Activated CD8-positive, alpha-beta memory T cell treated with anti-CD3 and anti-CD28 coated beads for 48 hours (primary cell): ENCODE measurements around the gene LSM7.

Experiments used
- DNase-seq, 3 experiments: peaks; one replicate each; pipeline ENCODE4 v3.0.0-alpha.2; 2020; ENCODE audit warnings: low read depth in 2 of 3, low spot score in 2 of 3

LSM7 gene

DNA sequence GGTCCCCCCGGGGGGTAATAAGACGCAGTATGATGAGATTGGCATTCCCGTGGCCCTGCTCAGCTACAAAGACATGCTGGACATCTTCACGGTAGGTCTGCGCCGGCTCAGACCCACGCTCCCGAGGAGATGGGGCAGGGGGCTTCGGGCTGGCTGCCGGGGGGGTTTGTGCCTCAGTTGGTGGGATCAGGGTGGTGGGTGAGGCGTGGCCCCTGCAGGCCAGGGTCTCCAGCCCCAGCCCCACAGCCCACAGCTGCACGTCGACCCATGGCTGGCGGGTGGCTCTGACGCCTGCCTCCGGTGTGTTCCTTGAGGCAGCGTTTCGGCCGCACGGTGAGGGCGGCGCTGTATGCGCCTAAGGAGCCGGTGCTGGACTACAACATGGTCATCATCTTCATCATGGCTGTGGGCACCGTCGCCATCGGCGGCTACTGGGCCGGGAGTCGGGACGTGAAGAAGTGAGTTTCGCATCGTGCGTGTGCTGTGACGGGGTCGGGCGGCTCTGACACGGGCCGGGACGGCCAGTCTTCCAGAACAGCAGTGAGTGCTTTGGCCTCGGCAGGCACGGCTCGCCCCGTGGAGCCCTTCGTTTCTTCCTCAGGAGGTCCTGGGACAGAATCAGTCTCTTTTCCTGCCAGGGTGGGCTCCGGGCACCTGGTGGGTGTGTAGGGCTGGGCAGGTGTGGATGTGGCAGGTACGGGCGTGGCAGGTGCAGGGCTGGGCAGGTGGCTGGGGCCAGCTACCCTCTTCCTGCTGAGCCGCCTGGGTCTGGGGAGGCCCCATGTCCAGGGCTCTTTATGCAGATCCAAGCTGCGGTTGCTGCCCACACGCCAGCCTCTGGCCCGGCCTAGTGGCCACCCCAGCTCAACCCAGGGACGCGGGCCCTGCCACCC is 10.6 kb upstream of the LSM7 start:
- no peak for DNase-seq

- no peak for DNase-seq
Observed at GRCh38 chr19:2338055-2338615, 9.7 kb upstream of the LSM7 start.

- no peak for DNase-seq
Observed at GRCh38 chr19:2337329-2337707, 8.9 kb upstream of the LSM7 start.

DNA sequence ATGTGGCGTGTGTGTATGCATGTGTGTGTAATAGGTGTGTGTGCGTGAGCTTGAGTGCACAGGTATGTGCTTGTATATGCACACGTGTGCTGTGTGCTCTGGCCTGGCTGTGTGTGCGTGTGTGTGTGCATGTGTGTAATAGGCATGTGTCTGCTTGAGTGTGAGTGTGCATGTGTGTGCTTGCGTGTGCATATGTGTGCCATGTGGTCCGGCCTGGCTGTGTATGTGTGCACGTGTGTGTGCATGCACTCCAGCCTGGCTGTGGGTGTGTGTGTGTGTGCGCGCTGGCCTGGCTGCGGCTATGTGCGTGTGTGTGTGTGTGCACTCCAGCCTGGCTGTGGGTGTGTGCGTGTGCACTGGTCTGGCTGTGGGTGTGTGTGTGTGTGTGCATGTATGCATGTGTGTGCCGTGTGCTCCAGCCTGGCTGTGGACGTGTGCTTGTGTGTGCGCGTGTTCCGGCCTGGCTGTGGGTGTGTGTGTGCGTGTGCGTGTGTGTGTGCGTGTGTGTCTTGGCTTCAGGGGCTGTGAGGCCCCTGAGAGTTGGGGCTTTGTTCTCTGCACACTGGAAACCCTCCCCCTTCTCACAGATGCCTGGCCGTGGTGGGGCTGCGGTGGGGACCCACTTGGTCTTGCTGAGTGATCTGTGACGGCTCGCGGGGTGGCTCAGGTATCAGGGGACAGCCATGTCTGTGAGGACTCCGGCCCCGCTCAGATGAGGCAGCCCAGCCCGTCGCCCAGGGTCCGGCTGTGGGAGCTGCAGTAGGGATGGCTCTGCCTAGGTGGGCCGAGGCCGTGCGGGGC is 8.3 kb upstream of the LSM7 start:
- DNase-seq, result no peak

- DNase-seq, result no peak
Observed at GRCh38 chr19:2335848-2336247, 7.5 kb upstream of the LSM7 start.

GRCh38 chr19:2334986-2335846 is 6.8 kb upstream of the LSM7 start:
- DNase-seq, result no peak

- no peak for DNase-seq
Observed at GRCh38 chr19:2334426-2334825, 6.0 kb upstream of the LSM7 start.

DNA sequence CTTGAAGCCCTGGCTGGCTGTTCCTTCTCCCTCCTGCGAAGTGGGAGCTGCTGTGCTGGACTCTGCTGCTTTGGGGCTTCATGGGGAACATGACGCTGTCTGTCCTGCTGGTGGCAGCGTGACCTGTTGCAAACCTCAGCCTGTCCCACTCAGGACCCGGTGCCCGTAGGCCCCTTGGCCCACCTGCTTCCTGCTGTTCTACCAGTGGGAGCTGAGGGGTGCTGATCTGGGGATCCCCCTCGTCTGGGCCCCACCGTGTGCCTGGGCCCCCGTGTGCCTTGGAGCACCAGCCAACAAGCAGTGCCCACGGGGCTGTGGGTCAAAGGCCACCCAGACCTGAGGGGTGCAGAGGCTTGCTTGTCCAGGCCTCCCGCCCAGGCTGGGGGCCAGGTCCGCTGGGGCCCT is 5.4 kb upstream of the LSM7 start:
- DNase-seq, result no peak

DNA sequence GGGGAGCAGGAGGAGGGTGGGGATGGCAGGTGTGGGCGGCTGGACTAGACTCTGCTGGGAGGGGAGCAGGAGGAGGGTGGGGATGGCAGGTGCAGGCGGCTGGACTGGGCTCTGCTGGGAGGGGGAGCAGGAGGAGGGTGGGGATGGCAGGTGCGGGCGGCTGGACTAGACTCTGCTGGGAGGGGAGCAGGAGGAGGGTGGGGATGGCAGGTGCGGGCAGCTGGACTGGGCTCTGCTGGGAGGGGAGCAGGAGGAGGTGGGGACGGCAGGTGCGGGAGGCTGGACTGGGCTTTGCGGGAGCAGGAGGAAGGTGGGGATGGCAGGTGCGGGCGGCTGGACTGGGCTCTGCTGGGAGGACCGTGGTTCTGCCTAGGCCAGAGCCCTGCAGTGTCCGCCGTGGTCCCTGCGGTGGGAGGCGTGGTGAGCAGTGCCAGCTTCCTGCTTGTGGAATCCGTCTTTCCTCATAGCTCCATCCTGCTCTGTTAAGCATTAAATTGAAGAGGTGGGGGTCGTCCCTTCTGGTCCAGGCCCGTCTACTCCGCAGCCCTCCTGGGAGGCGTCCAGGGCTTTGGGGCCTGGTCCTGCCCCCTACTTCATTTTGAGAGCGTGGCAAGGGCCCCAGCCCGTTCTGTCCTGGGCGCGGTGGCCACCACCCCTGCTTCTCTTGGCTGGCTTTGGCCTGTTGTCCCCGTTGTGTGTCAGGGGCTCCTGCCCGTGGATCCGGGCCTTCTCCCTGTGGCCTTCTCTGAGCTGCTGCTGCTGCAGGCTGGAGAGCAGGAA is 4.8 kb upstream of the LSM7 start:
- no peak for DNase-seq

DNA sequence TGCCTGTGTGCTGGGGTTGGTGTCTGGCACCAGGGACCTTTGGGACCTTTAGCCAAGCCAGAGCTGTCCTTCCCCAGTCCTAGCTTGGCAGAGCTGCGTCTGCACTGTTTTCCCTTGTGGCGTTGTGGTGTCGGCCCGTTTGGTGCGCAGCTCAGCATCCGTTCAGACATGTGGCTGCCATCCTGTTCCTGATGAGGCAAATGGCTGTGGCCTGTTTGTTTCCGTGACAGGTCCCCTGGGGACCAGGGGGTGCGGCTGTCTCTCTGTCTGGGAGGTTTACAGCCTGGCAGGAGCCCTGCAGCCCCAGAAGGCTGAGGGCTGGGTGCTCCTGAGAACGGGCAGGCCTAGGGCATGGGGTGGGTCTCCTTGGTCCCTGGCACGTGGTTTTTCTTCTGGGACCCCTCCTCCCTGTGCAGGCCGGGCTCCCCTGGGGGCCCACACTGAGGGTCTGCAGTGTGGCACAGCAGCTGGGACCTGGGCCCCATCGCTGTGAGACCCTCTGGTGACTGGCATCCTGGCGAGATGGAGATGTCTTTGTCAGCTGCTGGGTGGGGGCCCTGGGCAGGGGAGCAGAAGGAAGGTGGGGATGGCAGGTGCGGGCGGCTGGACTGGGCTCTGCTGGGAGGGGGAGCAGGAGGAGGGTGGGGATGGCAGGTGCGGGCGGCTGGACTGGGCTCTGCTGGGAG is 4.1 kb upstream of the LSM7 start:
- DNase-seq, result no peak

GRCh38 chr19:2331601-2332246 is 3.3 kb upstream of the LSM7 start:
- DNase-seq, result no peak

DNA sequence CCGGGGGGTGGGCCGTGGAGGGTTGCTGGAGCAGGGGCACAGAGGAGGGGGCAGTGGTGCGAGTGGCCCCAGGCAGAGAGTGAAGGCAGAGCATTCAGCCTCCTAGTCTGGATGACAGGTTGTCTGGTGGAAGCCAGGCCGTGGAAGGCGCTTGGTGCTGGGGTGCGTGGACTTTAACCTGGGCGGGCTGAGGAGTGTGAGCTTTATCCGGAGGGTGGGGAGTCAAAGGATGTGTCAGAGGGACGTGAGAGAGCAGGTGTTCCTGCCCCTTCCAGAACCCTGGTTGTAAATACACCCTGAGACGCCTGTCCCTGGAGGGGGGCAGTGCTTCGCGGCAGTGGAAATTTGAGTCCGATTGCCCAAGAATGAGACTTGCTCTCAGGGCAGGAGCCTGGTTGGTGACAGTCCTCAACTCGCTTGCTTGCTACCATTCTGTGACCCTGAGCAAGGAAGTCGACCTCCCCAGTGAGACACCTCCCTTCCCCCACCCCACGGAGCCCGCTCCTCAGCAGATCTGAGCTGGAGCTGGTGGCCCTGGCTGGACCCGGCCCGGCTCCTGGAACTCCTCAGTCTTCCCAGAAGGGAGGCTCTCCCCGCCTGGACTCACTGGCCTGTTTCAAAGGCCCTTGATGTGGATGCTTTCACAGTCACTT is 2.4 kb upstream of the LSM7 start:
- DNase-seq, result no peak

DNA sequence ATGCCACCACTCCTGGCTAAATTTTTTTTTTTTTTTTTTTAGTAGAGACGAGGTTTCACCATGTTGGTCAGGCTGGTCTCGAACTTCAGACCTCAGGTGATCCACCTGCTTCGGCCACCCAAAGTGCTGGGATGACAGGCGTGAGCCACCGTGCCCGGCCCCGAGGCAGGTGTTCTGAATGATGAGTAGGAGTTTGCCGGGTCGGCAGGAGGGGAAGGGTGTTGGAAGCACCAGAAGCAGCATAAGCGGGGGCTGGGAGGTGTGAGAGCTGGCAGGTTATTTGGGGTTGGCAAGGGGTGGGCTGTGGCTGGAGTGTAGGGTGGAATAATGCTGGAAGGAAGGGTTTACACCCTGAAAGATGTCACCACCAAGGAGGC is 1.9 kb upstream of the LSM7 start:
- DNase-seq, result no peak

- DNase-seq, result no peak
Observed at GRCh38 chr19:2329501-2329916, 1.1 kb upstream of the LSM7 start.

- DNase-seq, result no peak
Observed at GRCh38 chr19:2329149-2329478, 728 bp upstream of the LSM7 start.

DNA sequence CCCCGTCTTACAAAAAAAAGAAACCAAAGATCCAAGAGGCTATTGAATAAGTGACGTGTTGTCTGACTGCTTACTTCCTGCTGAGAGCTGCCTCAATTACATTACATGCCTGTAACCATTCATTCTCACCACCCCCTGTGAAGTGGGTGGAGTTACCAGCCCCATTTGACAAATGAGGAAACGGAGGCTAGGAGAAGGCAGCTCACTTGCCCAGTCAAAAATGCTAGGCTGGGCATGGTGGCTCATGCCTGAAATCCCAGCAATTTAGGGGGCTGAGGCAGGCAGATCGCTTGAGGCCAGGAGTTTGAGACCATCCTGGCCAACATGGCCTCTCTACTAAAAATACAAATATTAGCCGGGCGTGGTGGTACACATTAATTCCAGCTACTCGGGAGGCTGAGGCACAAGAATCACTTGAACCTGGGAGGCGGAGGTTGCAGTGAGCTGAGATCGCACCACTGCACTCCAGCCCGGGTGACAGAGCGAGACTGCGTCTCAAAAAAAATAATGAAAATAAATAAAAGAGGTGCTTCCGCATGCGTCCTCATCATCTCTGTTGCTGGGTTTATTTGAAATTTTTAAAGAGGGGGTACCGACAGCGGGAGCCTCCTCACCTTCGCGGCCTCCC is 499 bp downstream of the LSM7 start:
- DNase-seq, result peak in 1 of 3 experiments; percentile 36

- no peak for DNase-seq
Observed at GRCh38 chr19:2326699-2327360, 1.6 kb downstream of the LSM7 start.
